Adrenal gland (tissue), 12 donors: ENCODE measurements around the gene CALN1. TPM values are rescaled to one million over a fixed set of nuclear protein-coding genes. Genes with fewer than 3 reads are reported as not detected.
A peak's percentile ranks its signal among the peaks of the same experiment; 100 is the strongest.

Experiments
- DNase-seq, 7 donors: peaks; one replicate each; pipeline ENCODE4 v3.0.0-alpha.2; 2019 to 2020
- H3K27ac ChIP-seq, 5 donors: fragments of 200-600 bp; sonication (generic) in 4 of 5; 1 replicate in 3 of 5; 2 replicates in 2 of 5; pipeline versions ENCODE4 v1.5.1 to v1.8.0; 2016 to 2020; ENCODE audit warnings: mild to moderate bottlenecking in 1 of 5
- H3K27me3 ChIP-seq: fragments of 200-600 bp; 2 replicates; pipeline ENCODE4 v1.8.0; 2021
- H3K36me3 ChIP-seq, 2 donors: fragments of 200-600 bp; replicated peaks in 1 of 2; 1 replicate in 1 of 2; 2 replicates in 1 of 2; pipeline versions ENCODE4 v1.5.1 to v1.8.0; 2018 to 2022
- H3K4me1 ChIP-seq, 2 donors: fragments of 200-600 bp; replicated peaks in 1 of 2; 1 replicate in 1 of 2; 2 replicates in 1 of 2; pipeline versions ENCODE4 v1.5.1 to v1.8.0; 2018 to 2021
- H3K4me3 ChIP-seq, 4 donors: fragments of 200-600 bp; sonication (generic) in 3 of 4; one replicate each; pipeline ENCODE4 v1.5.1; 2016 to 2018
- H3K9me3 ChIP-seq, 3 donors: fragments of 200-600 bp; sonication (generic) in 1 of 3; replicated peaks in 1 of 3; 1 replicate in 2 of 3; 2 replicates in 1 of 3; pipeline versions ENCODE4 v1.5.1 to v1.8.0; 2016 to 2021
- CTCF ChIP-seq, 6 experiments: fragments of 450-650 bp in 4 of 6; fragments of 200-600 bp in 2 of 6; sonication (generic) in 1 of 6; IDR thresholded peaks; 1 replicate in 5 of 6; 2 replicates in 1 of 6; pipeline versions ENCODE4 v1.5.1 to v1.8.0; 2016 to 2021; ENCODE audit warnings: antibody characterized with exemption in 6 of 6, mild to moderate bottlenecking in 2 of 6, moderate library complexity in 1 of 6
- POLR2A ChIP-seq, 2 donors: fragments of 450-650 bp; IDR thresholded peaks; one replicate each; pipeline ENCODE4 v1.6.1; 2017; ENCODE audit warnings: antibody characterized with exemption in 2 of 2, mild to moderate bottlenecking in 2 of 2, moderate library complexity in 1 of 2
- WGBS, 4 donors: extraction: QIAGEN DNeasy Blood & Tissue Kit in 2 of 4; methylation state at CpG; one replicate each; pipeline versions ENCODE4 v1.1.5 to v1.1.7; 2013 to 2017; 5-methylcytosine and 5-hydroxymethylcytosine counted together
- intact Hi-C, 2 donors: fragments of 100-400 bp; cut with DNase I; formaldehyde crosslinking; loops; one replicate each; pipeline versions ENCODE4 v1.14.1 to v1.15.0; 2022 to 2023
- polyA plus RNA-seq, 3 donors: library from polyadenylated mRNA; stranded (reverse); fragments of 200-250 nt in 2 of 3; fragments of 350-450 nt in 1 of 3; fragmentation: Illumina TruSeq in 1 of 3; extraction: RNeasy Lipid Tissue Mini Kit (QIAGEN cat#74804) in 1 of 3; gene quantifications; one replicate each; pipeline ENCODE4 v1.2.3, GENCODE V29; 2013 to 2014
- total RNA-seq, 9 donors: library from RNA; depleted of rRNA in 4 of 9; stranded (reverse); fragments of >200 nt in 4 of 9; fragments of 120-200 nt in 1 of 9; fragmentation: NEBNext Ultra II Directional in 1 of 9; extraction: Animal tissue kit (Norgen Biotek cat#: 25700) in 1 of 9; gene quantifications; one replicate each; pipeline versions ENCODE4 v1.1.0 to v1.2.4, GENCODE V29; 2013 to 2023
- donor health status: healthy with polysubstance abuse.
- donor health status: Bipolar disorder and iron deficiency.
- donor health status: DM: yes; HTN: yes; CAD: no.
- donor health status: DM: no; HTN: no; CAD: no.
- donor health status: DM: no; HTN: no; CAD: no.
- donor health status: DM: yes; HTN: yes; CAD: no.

Gene CALN1
- total and polyA plus RNA-seq, 12 donors = 4.3 to 51.5 (median 15.2) TPM

GRCh38 chr7:72038022-72038732, 374.0 kb downstream of the CALN1 start:
- no peak for DNase-seq
- TF ChIP-seq POLR2A (IDR thresholded peaks at IDR 0.05) (no peak), CTCF (IDR thresholded peaks at IDR 0.05) (no peak)
- H3K4me3 ChIP-seq = no peak overlapping the region
- 56 to 83% (median 75%) methylated on average over 5 of the region's 5 CpGs for WGBS, 4 donors
- no peaks in the 10 kb centered on the region for H3K9me3 ChIP-seq
- no peaks in the 10 kb centered on the region for H3K36me3 ChIP-seq
- peaks cover 0 to 3% of the 10 kb centered on the region in 2 donors for H3K4me1 ChIP-seq
- peak overlapping the region in 1 of 5 donors; percentile 54 for H3K27ac ChIP-seq
- H3K27me3 ChIP-seq = no peaks in the 10 kb centered on the region
- intact Hi-C loops = no loop called here

- Histone ChIP-seq H3K4me3 (no peak overlapping the region), H3K27me3 (no peaks in the 10 kb centered on the region), H3K27ac (peak overlapping the region in 1 of 5 donors; percentile 54), H3K9me3 (no peaks in the 10 kb centered on the region), H3K4me1 (peaks cover 0 to 5% of the 10 kb centered on the region in 2 donors), H3K36me3 (no peaks in the 10 kb centered on the region)
- intact Hi-C loops = no loop called here
- no peak for DNase-seq
- TF ChIP-seq CTCF (IDR thresholded peaks at IDR 0.05) = no peak
- WGBS, 4 donors = 64 to 74% (median 67%) methylated on average over 2 of the region's 2 CpGs
Measured at GRCh38 chr7:72037516-72037915, 374.6 kb downstream of the CALN1 start.

GRCh38 chr7:72035266-72035665, 376.9 kb downstream of the CALN1 start:
- Histone ChIP-seq H3K36me3 (no peaks in the 10 kb centered on the region), H3K27me3 (no peaks in the 10 kb centered on the region), H3K27ac (no peak overlapping the region), H3K4me3 (no peak overlapping the region), H3K4me1 (peaks cover 0 to 6% of the 10 kb centered on the region in 2 donors), H3K9me3 (no peaks in the 10 kb centered on the region)
- 78 to 96% (median 85%) methylated on average over 1 of the region's 1 CpG for WGBS, 4 donors
- intact Hi-C loops = no loop called here
- DNase-seq = no peak
- TF ChIP-seq POLR2A (IDR thresholded peaks at IDR 0.05) = no peak
- no peak for TF ChIP-seq CTCF (IDR thresholded peaks at IDR 0.05)

- 18 to 44% (median 22%) methylated on average over 1 of the region's 1 CpG for WGBS, 4 donors
- DNase-seq = peak; percentile 49 to 83 (median 68)
- H3K9me3 ChIP-seq = no peaks in the 10 kb centered on the region
- TF ChIP-seq CTCF (IDR thresholded peaks at IDR 0.05) (no peak), POLR2A (IDR thresholded peaks at IDR 0.05) (no peak)
- peak overlapping the region in 2 of 5 donors; percentile 13 to 22 for H3K27ac ChIP-seq
- intact Hi-C loops = no loop called here
- no peaks in the 10 kb centered on the region for H3K27me3 ChIP-seq
- H3K4me1 ChIP-seq = peaks cover 0 to 6% of the 10 kb centered on the region in 2 donors
- no peaks in the 10 kb centered on the region for H3K36me3 ChIP-seq
- no peak overlapping the region for H3K4me3 ChIP-seq
Measured at GRCh38 chr7:72032934-72033333, 379.2 kb downstream of the CALN1 start.
